Activated gamma-delta T cell (primary cell): ENCODE measurements around the gene SIVA1.
"Not testable (repeated sequence)": the region's sequence is repeated elsewhere in the genome, so short reads cannot be mapped to it uniquely, and the experiment has no call there.

Experiments used
- DNase-seq: peaks from one replicate; lab custom pipeline; 2025; lab: John Stamatoyannopoulos, UW

SIVA1 gene

DNA sequence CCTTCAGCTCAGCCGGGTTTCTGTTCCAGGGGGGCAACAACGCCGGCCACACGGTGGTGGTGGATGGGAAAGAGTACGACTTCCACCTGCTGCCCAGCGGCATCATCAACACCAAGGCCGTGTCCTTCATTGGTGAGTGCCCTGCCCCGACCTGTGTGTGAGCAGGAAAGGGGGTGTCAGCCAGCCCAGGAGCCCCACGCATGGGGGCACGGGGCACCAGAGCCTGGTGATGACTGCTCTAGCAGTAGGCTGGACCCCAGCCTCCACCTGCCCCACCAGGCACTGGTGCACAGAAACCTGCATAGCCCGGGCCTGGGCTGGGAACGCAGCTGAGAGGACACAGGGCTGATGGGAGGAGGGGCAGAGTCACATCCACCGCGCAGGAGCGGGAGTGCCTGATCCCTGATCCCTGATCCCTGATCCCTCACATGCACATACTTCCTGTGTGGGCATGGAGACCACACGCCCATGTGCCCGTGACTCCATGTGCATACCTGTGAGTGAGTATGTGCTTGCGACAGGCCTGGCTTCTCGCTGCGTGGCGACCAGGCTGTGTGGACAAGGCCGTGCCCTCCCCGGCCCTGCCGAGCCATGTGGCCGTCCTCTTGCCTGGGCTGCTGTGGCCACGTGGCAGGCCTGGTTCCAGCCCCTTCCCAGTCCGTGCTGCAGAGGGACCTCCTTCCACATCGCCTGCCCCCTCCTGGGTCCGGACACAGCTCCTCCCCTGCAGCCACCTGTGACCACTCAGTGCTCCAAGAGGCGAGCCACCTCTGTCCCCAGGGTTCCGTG lies 17.8 kb upstream of the SIVA1 start:
- DNase-seq, result no peak

DNA sequence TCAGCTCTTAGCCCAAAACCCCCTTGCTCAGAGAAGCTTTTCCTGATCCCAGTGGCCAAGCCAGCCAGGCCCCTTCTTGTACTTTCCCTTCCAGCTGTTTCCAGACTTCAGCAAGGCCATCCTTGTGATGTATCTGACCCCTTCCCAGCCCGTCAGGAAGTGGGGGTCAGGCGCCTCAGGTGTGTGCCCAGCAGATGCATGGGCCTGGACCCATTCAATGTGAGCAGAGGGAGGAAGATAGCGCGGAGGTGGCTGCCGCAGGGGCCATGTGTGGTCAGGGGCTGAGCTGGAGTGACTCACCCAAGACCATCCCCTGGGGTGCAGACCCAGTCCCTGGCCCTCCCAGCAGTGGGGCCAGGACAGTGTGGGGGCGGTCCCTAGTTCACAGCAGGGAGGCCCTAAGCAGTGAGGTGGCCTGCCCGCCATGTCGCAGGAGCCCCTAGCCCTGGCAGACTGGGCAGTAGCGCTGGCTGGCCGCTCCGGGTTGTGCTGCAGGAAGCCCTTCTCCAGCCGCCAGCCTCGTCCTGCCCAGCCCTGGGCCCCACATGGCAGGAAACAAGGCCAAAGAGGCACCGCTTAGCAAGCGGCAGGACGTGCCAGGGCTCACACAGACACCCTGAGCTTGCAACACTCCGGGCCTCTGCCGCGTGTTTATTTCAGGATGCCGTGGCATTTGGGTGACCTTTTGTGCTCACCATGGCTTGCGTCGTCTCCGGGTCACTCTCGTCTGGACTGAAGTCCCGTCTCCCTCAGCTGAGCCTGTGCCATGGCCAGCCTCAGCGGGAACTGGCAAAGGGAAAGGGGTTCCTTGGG lies 16.9 kb upstream of the SIVA1 start:
- DNase-seq, result no peak

DNA sequence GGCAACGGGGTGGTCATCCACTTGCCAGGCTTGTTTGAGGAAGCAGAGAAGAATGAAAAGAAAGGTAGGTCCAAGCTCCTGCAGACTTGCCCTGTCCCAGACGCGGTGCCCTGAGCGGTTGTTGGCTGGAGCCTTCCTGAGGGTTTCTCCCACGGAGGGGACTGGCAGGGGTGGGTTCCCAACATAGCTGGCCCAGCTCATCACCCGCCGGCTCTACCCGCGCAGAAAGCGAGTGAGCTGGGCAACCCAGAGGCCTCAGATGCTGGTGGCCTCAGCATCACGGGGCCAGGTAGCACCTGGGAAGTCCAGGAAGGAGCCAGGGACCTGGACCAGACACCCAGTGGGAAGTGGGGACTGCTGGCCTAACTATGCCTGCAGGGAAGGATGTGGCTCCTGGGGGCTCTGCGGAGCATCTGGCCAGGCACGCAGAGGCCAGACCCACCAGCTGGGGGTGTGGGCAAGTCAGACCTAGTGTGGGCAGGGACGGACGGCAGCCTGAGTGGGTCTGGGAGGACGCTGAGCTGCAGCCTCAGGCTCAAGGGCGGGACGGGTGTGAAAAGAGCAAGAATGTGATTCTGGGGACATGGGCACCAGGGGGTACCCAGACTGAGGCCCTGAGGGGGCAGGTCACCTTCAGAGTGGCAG lies 14.4 kb upstream of the SIVA1 start:
- DNase-seq, result no peak

DNA sequence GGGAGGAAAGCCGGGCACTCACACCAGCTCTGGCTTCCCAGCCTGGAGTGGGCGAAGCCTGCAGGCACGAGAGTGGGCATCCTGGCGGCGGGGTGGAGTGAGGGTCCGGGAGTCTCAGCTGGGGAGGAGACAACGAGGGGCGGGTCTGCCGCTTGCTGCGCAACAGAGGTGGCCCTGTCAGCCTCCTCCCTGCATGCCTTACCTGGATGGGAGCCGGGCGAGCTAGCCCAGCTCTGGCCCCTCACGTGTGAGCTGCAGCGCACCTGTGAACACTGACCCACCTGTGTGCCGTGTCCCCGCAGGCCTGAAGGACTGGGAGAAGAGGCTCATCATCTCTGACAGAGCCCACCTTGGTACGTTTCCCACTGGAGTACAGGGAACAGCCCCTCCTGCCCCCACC lies 13.9 kb upstream of the SIVA1 start:
- DNase-seq, result no peak

DNA sequence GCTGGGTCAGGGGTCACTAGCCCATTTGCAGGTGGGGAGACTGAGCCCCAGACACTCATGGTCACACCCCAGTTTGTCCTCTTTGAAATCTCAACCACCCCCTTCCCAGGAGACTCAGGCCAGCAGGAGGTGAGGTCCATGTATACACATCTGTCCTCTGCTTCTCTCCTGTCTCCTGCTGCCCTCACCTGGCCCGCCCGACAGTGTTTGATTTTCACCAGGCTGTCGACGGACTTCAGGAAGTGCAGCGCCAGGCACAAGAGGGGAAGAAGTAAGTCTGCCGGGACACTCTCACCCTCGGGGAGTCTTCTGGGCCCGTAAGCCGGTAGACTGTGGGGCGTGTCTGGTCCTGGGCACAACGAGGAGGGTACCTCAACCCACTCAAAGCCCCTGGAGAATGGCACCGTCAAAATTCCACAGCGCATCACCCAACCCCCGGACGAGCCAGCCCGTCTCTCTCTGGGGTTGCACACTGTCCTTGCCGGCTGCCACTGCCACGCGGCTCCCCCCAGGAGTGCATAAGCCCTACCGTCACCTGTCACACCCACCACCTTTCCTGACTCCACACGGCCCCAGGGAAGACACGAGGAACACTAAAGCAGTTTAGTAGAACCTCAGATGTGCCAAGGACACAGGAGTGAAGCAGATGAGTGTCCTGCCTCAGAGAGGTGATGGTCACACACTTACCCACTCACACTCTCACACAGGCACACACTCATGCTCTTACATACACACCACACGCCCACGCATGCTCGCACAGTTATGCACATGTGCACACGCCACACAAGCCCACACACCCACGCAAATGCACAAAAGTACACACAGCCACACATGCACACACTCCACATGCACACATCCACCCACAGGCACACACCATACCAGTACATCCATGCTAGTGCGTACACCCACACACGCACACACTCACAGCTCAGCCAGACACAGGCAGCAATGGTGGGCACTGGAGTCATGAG lies 13.1 kb upstream of the SIVA1 start:
- no peak for DNase-seq

DNA sequence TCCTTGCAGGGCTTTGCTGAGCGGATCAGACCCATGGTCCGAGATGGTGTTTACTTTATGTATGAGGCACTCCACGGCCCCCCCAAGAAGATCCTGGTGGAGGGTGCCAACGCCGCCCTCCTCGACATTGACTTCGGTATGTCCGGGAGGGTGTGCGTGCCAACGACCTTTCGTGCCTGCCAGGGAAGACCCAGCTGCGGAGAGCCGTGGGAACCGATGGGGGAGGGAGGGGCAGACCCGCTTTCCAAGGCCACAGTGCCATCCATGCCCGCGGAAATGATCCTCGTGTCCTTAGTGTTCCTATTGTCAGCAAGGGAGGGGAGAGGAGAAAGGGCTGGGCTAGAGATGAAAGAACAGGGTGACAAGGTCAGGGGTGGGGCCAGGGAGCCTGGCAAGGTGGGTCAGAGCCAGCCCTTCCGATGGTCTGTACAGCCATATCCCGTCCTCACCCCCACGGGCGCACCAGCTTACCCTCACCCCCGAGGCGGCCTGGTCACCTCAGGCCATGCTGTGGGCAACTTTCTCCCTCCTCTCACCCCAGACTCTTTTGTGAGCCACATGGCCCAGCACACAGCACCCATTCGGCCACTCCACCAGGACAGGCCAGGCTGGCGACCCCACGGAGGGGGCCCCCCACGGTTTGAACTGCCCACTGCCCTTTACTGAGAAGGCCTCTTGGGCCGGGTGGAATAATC lies 11.7 kb upstream of the SIVA1 start:
- no peak for DNase-seq

DNA sequence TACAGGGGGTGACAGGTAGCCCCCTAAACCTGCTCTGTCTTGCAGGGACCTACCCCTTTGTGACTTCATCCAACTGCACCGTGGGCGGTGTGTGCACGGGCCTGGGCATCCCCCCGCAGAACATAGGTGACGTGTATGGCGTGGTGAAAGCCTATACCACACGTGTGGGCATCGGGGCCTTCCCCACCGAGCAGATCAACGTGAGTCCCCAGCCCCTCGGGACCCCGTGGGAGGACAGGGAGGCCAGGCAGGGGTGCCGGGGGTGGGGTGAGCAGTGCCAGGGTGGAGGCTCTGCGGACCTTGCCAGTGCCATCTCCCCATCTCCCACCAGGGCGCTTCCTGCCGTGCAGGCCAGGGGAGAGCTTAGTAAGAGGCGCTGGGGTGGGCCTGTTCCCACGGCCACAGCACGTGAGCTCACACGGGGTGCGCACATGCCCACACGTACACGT lies 11.1 kb upstream of the SIVA1 start:
- DNase-seq, result no peak

DNA sequence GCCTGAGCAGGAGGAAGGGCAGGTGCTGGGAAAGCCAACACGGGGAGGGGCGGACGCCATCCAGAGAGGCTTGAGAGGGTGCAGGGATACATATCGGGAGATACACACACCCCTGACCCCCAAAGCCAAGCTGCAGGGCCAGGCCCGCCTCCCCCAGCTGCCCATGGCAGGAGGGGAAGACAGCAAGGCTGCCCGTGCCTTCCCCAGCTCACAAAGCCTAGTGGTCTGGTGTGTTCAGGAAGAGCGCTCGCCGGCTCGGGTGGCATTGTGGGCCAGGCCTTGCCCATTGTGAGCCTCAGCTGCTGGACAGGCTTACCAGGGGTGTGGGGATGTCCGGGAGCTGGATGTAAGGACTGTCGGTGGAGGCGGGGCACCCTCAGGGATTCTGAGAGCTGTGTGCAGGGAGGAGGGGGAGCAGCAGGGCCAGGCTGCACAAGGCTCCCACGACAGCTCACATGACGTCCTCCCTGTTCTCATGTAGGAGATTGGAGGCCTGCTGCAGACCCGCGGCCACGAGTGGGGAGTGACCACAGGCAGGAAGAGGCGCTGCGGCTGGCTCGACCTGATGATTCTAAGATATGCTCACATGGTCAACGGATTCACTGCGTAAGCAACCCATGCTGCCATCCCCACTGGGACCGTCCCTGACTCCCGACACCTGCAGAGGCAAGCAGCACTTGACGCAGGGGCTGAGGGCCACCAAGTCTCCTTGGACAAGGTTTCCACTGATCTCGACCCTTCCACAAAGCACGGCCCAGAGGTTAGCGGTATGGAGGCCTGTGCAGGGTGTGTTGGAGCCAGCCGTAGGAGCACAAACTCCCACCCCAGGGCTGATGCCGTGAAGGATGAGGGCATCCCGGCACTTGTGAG lies 10.1 kb upstream of the SIVA1 start:
- DNase-seq, result no peak

DNA sequence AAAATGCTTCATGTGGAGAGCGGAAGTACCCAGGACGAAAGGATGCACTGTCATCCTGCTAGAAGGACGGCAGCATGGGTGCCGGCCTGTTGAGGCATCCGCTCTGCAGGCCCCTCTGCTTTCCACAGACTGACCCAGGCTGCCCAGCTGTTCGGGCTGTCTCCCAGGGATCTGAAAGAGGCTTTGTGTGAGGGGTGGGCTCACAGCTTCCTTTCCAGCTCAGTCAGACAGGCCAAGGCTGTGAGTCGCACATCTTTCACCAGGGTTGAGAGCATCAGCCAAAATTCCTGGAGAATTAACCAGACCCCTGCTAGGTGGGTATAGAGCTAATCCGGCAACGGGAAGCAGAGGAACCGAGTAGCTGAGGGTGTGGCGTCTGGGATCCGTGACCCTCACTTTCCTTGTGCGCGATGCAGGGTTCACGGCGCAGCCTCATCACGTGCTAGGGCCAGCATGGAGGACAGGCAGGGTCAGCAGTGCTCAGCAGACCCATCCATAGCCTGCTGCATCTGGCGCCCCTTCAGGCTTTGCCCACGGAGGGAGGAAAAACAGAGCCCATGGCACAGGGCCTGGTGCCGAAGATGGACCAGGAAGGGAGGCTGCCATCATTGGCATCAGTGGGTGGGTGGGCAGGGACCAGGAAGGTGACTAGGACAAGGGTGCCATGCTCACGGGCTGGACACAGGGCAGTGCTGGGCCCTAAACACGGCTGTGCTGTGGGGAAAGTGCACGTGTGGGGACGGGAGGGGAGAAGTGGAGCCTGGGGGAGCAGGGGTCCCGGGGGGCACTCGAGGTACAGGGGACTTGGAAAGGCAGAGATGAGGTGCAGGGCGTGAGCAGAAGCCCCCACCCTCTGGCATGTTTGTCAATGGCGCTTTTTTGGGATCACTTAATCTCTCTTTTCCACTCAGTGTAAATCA lies 9.2 kb upstream of the SIVA1 start:
- DNase-seq, result no peak

DNA sequence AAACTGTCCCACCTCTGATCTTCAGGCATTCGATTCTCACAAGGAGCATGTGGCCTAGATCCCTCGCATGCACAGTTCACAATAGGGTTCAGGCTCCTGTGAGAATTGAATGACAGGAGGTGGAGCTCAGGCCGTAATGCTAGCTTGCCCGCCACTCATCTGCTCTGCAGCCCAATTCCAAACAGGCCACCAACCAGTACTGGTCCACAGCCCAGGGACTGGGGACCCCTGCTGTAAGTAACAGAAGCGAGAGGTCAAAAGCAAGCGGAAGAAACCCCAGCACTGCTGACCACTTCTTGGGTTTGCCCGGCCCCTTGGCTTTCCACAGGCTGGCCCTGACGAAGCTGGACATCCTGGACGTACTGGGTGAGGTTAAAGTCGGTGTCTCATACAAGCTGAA lies 8.5 kb upstream of the SIVA1 start:
- no peak for DNase-seq

DNA sequence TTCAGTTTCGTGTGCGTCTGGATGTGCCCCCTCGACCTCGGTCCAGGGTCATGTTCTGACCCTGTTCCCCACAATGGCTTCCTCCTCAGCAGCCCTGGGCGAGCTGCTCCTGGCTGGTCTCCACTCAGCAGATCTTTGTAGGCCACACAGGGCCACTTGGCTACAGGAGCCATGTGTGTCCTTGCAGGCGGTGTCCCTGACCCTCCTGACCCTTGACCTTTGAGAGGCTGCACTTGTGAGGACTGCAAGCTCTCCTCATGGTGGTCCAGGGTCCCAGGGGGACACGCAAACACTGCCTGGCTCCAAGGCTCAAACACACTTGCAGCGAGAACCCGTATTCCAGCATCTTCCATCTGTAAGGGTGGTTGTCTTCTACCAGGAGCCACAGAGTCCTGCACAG lies 7.5 kb upstream of the SIVA1 start:
- DNase-seq, result no peak

DNA sequence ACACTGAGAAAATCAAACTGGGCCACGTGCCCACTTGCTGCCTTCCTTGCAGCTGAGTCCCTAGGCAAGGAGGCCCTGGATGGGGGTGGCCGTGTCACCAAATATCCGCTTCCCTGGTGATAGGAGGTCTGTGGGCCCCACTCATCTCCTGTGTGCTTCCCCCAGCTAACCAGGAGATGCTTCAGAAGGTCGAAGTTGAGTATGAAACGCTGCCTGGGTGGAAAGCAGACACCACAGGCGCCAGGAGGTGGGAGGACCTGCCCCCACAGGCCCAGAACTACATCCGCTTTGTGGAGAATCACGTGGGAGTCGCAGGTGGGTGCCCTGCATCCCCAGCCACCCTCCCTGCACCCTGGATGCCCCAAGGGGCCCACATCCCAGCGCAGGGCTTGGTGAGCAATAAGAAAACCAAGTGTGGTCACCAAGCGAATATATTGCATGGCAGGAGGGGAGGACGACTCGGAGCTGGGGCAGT lies 6.8 kb upstream of the SIVA1 start:
- DNase-seq, result no peak

DNA sequence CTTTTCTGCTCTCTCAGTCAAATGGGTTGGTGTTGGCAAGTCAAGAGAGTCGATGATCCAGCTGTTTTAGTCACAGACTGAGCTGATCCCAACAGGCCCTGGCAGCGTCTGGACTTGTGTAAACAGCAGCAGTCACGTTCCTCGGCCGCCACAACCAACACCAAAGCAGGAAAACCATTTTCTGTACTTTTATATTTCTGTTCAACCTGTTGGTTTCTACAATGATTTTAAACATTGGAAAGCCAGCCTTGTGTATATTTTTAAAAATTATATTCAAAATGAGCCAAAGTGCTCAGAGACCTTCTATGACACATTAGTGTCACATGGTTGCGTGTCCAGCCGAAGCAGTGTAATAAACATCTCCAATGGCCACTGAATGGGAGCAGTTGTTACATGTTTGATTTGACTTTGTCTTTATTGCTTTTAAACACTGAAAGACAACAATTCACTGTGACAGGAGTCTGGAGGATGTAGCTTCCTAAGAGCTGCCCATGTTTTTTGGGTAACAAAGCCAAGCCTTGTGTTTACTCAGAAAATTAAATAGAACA lies 5.9 kb upstream of the SIVA1 start:
- DNase-seq, result no peak

DNA sequence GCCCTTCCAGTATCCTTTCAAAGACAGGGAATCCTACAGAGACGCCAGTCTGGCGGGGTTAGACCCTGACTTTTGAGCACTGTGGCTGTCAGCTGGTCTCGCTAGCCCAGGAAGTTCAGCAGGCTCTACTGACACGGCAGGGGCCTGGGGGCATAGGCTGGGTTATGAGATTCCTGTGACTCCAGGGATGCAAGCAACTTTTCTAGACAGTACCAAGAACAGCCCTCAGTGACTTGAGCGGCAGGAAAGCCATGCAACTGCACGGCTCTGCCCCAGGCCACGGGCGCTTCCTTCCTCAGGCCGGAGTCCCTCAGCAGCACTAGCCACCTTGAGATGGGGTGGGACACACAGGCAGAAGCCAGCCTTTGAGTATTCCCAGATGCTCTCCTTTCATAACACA lies 5.1 kb upstream of the SIVA1 start:
- no peak for DNase-seq

DNA sequence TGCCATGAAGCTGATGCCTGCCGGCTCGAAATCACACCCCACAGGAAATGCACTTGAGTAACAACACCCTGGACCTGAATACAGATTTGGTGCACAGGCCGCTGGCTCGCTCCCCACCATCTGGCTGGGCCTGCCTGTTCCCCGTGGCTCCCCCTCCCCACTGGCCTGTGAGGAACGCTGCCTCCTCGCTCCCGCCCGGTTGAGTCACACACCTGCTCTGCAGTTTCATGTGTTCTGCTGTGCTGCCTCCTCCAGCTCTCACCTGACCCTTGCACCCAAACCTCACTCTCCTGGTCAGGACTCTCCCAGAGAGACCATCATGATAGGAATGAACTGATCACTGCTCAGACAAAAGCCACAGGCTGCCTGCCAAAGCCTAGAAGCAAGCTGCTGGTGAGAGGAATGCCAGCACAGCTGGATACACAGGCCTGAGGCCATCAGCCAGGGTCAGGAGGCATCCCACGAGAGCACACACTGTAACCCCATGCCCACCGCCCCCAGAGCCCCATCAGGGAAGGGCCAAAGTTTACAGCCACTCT lies 3.8 kb upstream of the SIVA1 start:
- DNase-seq, result no peak

DNA sequence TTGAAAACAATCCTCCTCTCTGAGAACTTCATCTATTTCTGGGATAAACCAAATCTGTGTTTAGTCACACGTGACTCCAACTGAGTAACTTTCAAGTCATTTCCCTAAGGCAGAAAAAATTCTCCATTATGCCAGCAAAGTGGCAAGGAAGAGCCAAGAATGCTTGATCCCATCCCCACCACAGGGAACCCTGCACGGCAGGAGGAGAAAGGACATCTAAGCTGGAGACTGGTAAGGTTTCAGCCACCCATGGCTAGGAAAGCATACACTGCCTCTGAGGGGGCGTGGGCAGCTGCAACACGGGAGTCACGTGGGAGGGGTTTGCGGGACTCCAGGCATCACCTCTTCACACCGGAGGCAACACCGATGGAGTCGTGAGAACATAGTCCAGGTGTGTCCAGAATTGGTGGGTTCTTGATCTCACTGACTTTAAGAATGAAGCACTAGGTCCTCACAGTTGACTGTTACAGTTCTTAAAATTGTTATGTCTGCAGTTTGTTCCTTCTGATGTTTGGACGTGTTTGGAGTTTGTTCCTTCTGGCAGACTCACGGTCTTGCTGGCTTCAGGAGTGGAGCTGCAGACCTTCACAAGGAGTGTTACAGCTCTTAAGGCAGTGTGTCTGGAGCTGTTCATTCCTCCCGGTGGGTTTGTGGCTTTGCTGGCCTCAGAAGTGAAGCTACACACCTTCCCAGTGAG lies 2.7 kb upstream of the SIVA1 start:
- no peak for DNase-seq

DNA sequence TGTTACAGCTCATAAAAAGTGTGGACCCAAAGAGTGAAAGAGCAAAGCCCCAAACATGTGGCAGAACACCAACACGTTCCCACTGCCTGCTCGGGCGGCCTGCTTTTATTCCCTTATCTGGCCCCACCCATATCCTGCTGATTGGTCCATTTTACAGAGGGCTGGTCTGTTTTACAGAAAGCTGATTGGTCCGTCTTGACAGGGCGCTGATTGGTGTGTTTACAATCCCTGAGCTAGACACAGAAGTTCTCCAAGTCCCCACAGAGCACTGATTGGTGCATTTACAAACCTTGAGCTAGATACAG lies 2.2 kb upstream of the SIVA1 start:
- DNase-seq, result not testable (repeated sequence)
